ENCODE measurements around the gene ANKRD16. TPM values are rescaled to one million over a fixed set of nuclear protein-coding genes. Genes with fewer than 3 reads are reported as not detected.

Gene ANKRD16
- total and polyA plus RNA-seq, 8 donors, result 2.2 to 233 (median 8.2) TPM

GRCh38 chr10:5893321-5893720 lies 3.6 kb upstream of the ANKRD16 start:
- peaks cover 18 to 46% (median 39%) of the 10 kb centered on the region in 4 donors for H3K4me1 ChIP-seq
- intact Hi-C loops (cut with DNase I; ENCODE audit: low total_unique reads), result no loop called here
- TF ChIP-seq EP300 (IDR thresholded peaks at IDR 0.05) (no peak), POLR2A (IDR thresholded peaks at IDR 0.05) (no peak), CTCF (IDR thresholded peaks at IDR 0.05) (no peak), POLR2AphosphoS5 (IDR thresholded peaks at IDR 0.05) (no peak)
- no peaks in the 10 kb centered on the region for H3K27me3 ChIP-seq
- H3K9me3 ChIP-seq, result peaks cover 0 to 7% (median 6%) of the 10 kb centered on the region in 4 donors
- no peak overlapping the region for H3K4me3 ChIP-seq
- 55 to 85% (median 80%) methylated on average over 2 of the region's 2 CpGs for WGBS, 5 donors
- DNase-seq, result no peak
- H3K27ac ChIP-seq, result no peak overlapping the region
- H3K36me3 ChIP-seq, result peaks cover 0 to 38% (median 32%) of the 10 kb centered on the region in 4 donors

- Histone ChIP-seq H3K4me1 (peaks cover 30 to 59% (median 52%) of the 10 kb centered on the region in 4 donors), H3K27ac (no peak overlapping the region), H3K4me3 (peak overlapping the region in 1 of 4 donors; percentile 96), H3K36me3 (peaks cover 0 to 28% (median 23%) of the 10 kb centered on the region in 4 donors), H3K9me3 (no peaks in the 10 kb centered on the region), H3K27me3 (no peaks in the 10 kb centered on the region)
- 67 to 82% (median 81%) methylated on average over 8 of the region's 8 CpGs for WGBS, 5 donors
- intact Hi-C loops (cut with DNase I; ENCODE audit: low total_unique reads), result no loop called here
- TF ChIP-seq POLR2AphosphoS5 (IDR thresholded peaks at IDR 0.05) (no peak), EP300 (IDR thresholded peaks at IDR 0.05) (no peak), POLR2A (IDR thresholded peaks at IDR 0.05) (no peak), CTCF (IDR thresholded peaks at IDR 0.05) (no peak)
- no peak for DNase-seq
Observed at GRCh38 chr10:5892007-5892406, 2.3 kb upstream of the ANKRD16 start.

GRCh38 chr10:5891009-5891408 lies 1.3 kb upstream of the ANKRD16 start:
- TF ChIP-seq CTCF (IDR thresholded peaks at IDR 0.05), result no peak
- no peak for TF ChIP-seq POLR2AphosphoS5 (IDR thresholded peaks at IDR 0.05)
- no peak for TF ChIP-seq EP300 (IDR thresholded peaks at IDR 0.05)
- no peak for TF ChIP-seq POLR2A (IDR thresholded peaks at IDR 0.05)
- 24 to 41% (median 30%) methylated on average over 7 of the region's 7 CpGs for WGBS, 5 donors
- no peaks in the 10 kb centered on the region for H3K27me3 ChIP-seq
- no peak for DNase-seq
- peaks cover 40 to 69% (median 61%) of the 10 kb centered on the region in 4 donors for H3K4me1 ChIP-seq
- no peaks in the 10 kb centered on the region for H3K9me3 ChIP-seq
- peak overlapping the region; percentile 86 to 97 (median 90) for H3K27ac ChIP-seq
- intact Hi-C loops (cut with DNase I; ENCODE audit: low total_unique reads), result no loop called here
- H3K4me3 ChIP-seq, result peak overlapping the region; percentile 80 to 96 (median 92)
- peaks cover 0 to 26% (median 24%) of the 10 kb centered on the region in 4 donors for H3K36me3 ChIP-seq

GRCh38 chr10:5890452-5890915 lies 791 bp upstream of the ANKRD16 start:
- Histone ChIP-seq H3K36me3 (peaks cover 0 to 26% (median 21%) of the 10 kb centered on the region in 4 donors), H3K27me3 (no peaks in the 10 kb centered on the region), H3K27ac (peak overlapping the region; percentile 86 to 97 (median 90)), H3K4me3 (peak overlapping the region; percentile 80 to 96 (median 92)), H3K4me1 (peaks cover 42 to 72% (median 63%) of the 10 kb centered on the region in 4 donors), H3K9me3 (no peaks in the 10 kb centered on the region)
- WGBS, 5 donors, result 0 to 1% (median 0%) methylated on average over 6 to 40 of the region's 40 CpGs
- DNase-seq, result peak in 1 of 2 donors; percentile 60
- intact Hi-C loops (cut with DNase I; ENCODE audit: low total_unique reads), result no loop called here
- TF ChIP-seq POLR2A (IDR thresholded peaks at IDR 0.05) (no peak), EP300 (IDR thresholded peaks at IDR 0.05) (no peak), POLR2AphosphoS5 (IDR thresholded peaks at IDR 0.05) (no peak), CTCF (IDR thresholded peaks at IDR 0.05) (no peak)

All from stomach (tissue), 9 donors.